SK-N-SH (cell line): ENCODE results near the gene ZBTB14. TPM values are rescaled to one million over a fixed set of nuclear protein-coding genes. Genes with fewer than 3 reads are reported as not detected.

Experiments
- CTCF ChIA-PET: fragments of 300-600, 350-600 bp; formaldehyde crosslinking; extraction: SDS; loops from one replicate; lab custom pipeline; 2021; lab: Yijun Ruan, JAX
- POLR2A ChIA-PET: fragments of 350-600 bp; sonication (Branson Sonifier 250); formaldehyde crosslinking; extraction: SDS; loops from one replicate; lab custom pipeline; 2020; ENCODE audit warnings: antibody characterized with exemption, inconsistent platforms; lab: Yijun Ruan, JAX
- DNase-seq: peaks from one replicate; pipeline ENCODE4 v3.0.0; 2012
- H2AFZ ChIP-seq: fragments of 200-600 bp; sonication (generic); 2 replicates; pipeline ENCODE4 v1.8.1; 2016; ENCODE audit warnings: antibody characterized with exemption, mild to moderate bottlenecking, low read depth
- H3F3A ChIP-seq: fragments of 200-600 bp; sonication (generic); replicated peaks from 2 replicates; pipeline ENCODE3; 2016; ENCODE audit warnings: antibody characterized with exemption, mild to moderate bottlenecking; ENCODE audit not compliant: insufficient read depth
- H3K27ac ChIP-seq, 2 experiments: fragments of 200-500 bp in 1 of 2; fragments of 200-600 bp in 1 of 2; sonication (Bioruptor generic) in 1 of 2; sonication (generic), shearing (Covaris generic) in 1 of 2; 2 replicates each; pipeline versions ENCODE4 v1.5.1 to v1.6.1; 2014 to 2016; ENCODE audit warnings: low read depth in 2 of 2, inconsistent platforms in 1 of 2, low read length in 1 of 2, mild to moderate bottlenecking in 1 of 2, mixed read lengths in 1 of 2
- H3K27me3 ChIP-seq: fragments of 200-600 bp; sonication (generic), shearing (Covaris generic); 2 replicates; pipeline ENCODE4 v1.6.1; 2016; ENCODE audit warnings: mixed run types; ENCODE audit not compliant: insufficient read depth
- H3K36me3 ChIP-seq, 2 experiments: fragments of 200-500 bp in 1 of 2; fragments of 200-600 bp in 1 of 2; sonication (Bioruptor generic) in 1 of 2; sonication (generic) in 1 of 2; replicated peaks in 1 of 2; 2 replicates each; pipeline versions ENCODE3 to v1.5.1; 2014 to 2016; ENCODE audit warnings: low read length in 1 of 2, mild to moderate bottlenecking in 1 of 2; ENCODE audit not compliant: insufficient read depth in 2 of 2, control insufficient read depth in 1 of 2
- H3K4me1 ChIP-seq, 2 experiments: fragments of 200-500 bp in 1 of 2; fragments of 200-600 bp in 1 of 2; sonication (Bioruptor generic) in 1 of 2; sonication (generic), shearing (Covaris generic) in 1 of 2; 2 replicates each; pipeline versions ENCODE4 v1.5.1 to v1.6.1; 2014 to 2016; ENCODE audit warnings: low read depth in 1 of 2, low read length in 1 of 2, mixed run types in 1 of 2; ENCODE audit not compliant: insufficient read depth in 2 of 2, control insufficient read depth in 1 of 2
- H3K4me2 ChIP-seq: fragments of 200-600 bp; sonication (generic), shearing (Covaris generic); 2 replicates; pipeline ENCODE4 v1.6.1; 2017; ENCODE audit warnings: mixed run types
- H3K4me3 ChIP-seq, 2 experiments: fragments of 200-500 bp in 1 of 2; fragments of 200-600 bp in 1 of 2; sonication (Bioruptor generic) in 1 of 2; sonication (generic), shearing (Covaris generic) in 1 of 2; 2 replicates each; pipeline versions ENCODE4 v1.5.1 to v1.8.1; 2014 to 2016; ENCODE audit warnings: low read depth in 2 of 2, inconsistent platforms in 1 of 2, low read length in 1 of 2, mild to moderate bottlenecking in 1 of 2, mixed read lengths in 1 of 2, moderate library complexity in 1 of 2
- H3K79me2 ChIP-seq: fragments of 200-600 bp; sonication (generic); 2 replicates; pipeline ENCODE4 v1.8.1; 2017; ENCODE audit warnings: mild to moderate bottlenecking; ENCODE audit not compliant: insufficient read depth
- H3K9ac ChIP-seq: fragments of 200-600 bp; sonication (generic); 2 replicates; pipeline ENCODE4 v1.6.1; 2017; ENCODE audit warnings: mixed run types
- H3K9me2 ChIP-seq: fragments of 200-600 bp; sonication (generic); 2 replicates; pipeline ENCODE4 v1.6.1; 2017; ENCODE audit warnings: mixed run types
- H3K9me3 ChIP-seq: fragments of 200-600 bp; sonication (generic); 2 replicates; pipeline ENCODE4 v1.6.1; 2017; ENCODE audit warnings: mixed run types, mild to moderate bottlenecking, moderate library complexity
- H4K20me1 ChIP-seq: fragments of 200-600 bp; sonication (generic); 2 replicates; pipeline ENCODE4 v1.6.1; 2017; ENCODE audit warnings: mild to moderate bottlenecking, mixed run types; ENCODE audit not compliant: insufficient read depth
- CTCF ChIP-seq: fragments of 200-600 bp; sonication (generic); IDR thresholded peaks from 2 replicates; pipeline ENCODE4 v1.6.1; 2017; ENCODE audit warnings: antibody characterized with exemption, mild to moderate bottlenecking, moderate library complexity
- EP300 ChIP-seq, 2 experiments: IDR thresholded peaks; 2 replicates each; pipeline versions ENCODE4 v1.4.0 to v1.6.1; 2012; ENCODE audit warnings: borderline replicate concordance in 1 of 2, low read depth in 1 of 2, low read length in 1 of 2
- FOSL2 ChIP-seq: IDR thresholded peaks from 2 replicates; pipeline ENCODE4 v1.4.0; 2012; ENCODE audit warnings: low read depth, mild to moderate bottlenecking, moderate library complexity, borderline replicate concordance
- FOXM1 ChIP-seq: IDR thresholded peaks from 2 replicates; pipeline ENCODE4 v1.4.0; 2012; ENCODE audit warnings: low read depth, mild to moderate bottlenecking
- GABPA ChIP-seq: IDR thresholded peaks from 2 replicates; pipeline ENCODE4 v1.4.0; 2012; ENCODE audit warnings: low read depth, mild to moderate bottlenecking
- JUND ChIP-seq: IDR thresholded peaks from 2 replicates; pipeline ENCODE4 v1.4.0; 2012
- MXI1 ChIP-seq: IDR thresholded peaks from 2 replicates; pipeline ENCODE4 v1.6.1; 2012; ENCODE audit warnings: mild to moderate bottlenecking, low read depth, low read length, improper control_type of control experiment
- NRF1 ChIP-seq: IDR thresholded peaks from 2 replicates; pipeline ENCODE4 v1.6.1; 2012; ENCODE audit warnings: low read depth, mild to moderate bottlenecking, low read length
- PBX3 ChIP-seq: IDR thresholded peaks from 2 replicates; pipeline ENCODE4; 2012
- RCOR1 ChIP-seq: fragments of 150-350 bp; IDR thresholded peaks from 2 replicates; pipeline ENCODE4 v1.6.1; 2017; ENCODE audit warnings: antibody characterized with exemption, low read length
- RFX5 ChIP-seq: IDR thresholded peaks from 2 replicates; pipeline ENCODE4 v1.6.1; 2012; ENCODE audit warnings: mild to moderate bottlenecking, improper control_type of control experiment, low read length
- TAF1 ChIP-seq: IDR thresholded peaks from 2 replicates; pipeline ENCODE4 v1.6.1; 2012; ENCODE audit warnings: low read depth, mild to moderate bottlenecking, low read length, moderate library complexity, borderline replicate concordance
- TCF12 ChIP-seq: IDR thresholded peaks from 2 replicates; pipeline ENCODE4 v1.4.0; 2012
- TEAD4 ChIP-seq: IDR thresholded peaks from 2 replicates; pipeline ENCODE4 v1.4.0; 2012; ENCODE audit warnings: mild to moderate bottlenecking, borderline replicate concordance; ENCODE audit not compliant: insufficient read depth
- YY1 ChIP-seq: IDR thresholded peaks from 2 replicates; pipeline ENCODE4 v1.4.0; 2012; ENCODE audit warnings: low read depth, mild to moderate bottlenecking
- WGBS: methylation state at CpG from one replicate; pipeline ENCODE4 v1.1.6; 2017; ENCODE audit warnings: low lambda C conversion rate; 5-methylcytosine and 5-hydroxymethylcytosine counted together
- polyA plus RNA-seq, 3 experiments: library from polyadenylated mRNA; depleted of rRNA; stranded (reverse); fragments of >200 nt; gene quantifications; 2 replicates each; pipeline ENCODE4 v1.2.3, GENCODE V29; 2012
- TF ChIP-seq, protein P1 (sequence below): IDR thresholded peaks from 2 replicates; pipeline ENCODE4 v1.4.0; 2012; ENCODE audit warnings: low read depth
- TF ChIP-seq, protein P2 (sequence below): fragments of 150-350 bp; IDR thresholded peaks from 2 replicates; pipeline ENCODE4 v1.6.1; 2017; ENCODE audit warnings: antibody characterized with exemption, low read length, low read depth, borderline replicate concordance

ZBTB14 gene
- polyA plus RNA-seq, 1 of the 3 experiments (the other 2 are of a cell fraction) = 4.6 TPM

GRCh38 chr18:5296706-5297320 lies 1.3 kb upstream of the ZBTB14 start:
- Histone ChIP-seq H3F3A (no peaks in the 10 kb centered on the region), H3K4me1 (peaks cover 0 to 7% of the 10 kb centered on the region in 2 experiments; a peak in 1 of 4 replicates), H3K4me2 (peak overlapping the region; percentile 97), H3K9me3 (no peaks in the 10 kb centered on the region), H3K4me3 (peak overlapping the region; percentile 78 to 83), H3K79me2 (peaks cover 12% of the 10 kb centered on the region; the same call in 1 of the 2 replicates), H3K36me3 (peaks cover 11 to 12% of the 10 kb centered on the region in 2 experiments), H4K20me1 (no peaks in the 10 kb centered on the region), H3K27me3 (peaks cover 4% of the 10 kb centered on the region; the same call in 1 of the 2 replicates)
- POLR2A ChIA-PET = interaction anchor here (4.2 kb wide), 1 partner anchor 59 kb away, joined by 30 read pairs; no protein-coding TSS in a partner anchor
- CTCF ChIA-PET = interaction anchor here (0.6 to 0.7 kb wide), 2 partner anchors 61 to 1509 kb away, joined by 3 read pairs; no protein-coding TSS in a partner anchor
- TF ChIP-seq, protein P1, sequence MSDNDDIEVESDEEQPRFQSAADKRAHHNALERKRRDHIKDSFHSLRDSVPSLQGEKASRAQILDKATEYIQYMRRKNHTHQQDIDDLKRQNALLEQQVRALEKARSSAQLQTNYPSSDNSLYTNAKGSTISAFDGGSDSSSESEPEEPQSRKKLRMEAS = peak; percentile 88
- no peak for TF ChIP-seq CTCF
- TF ChIP-seq YY1 = peak; percentile 69; the same call in 1 of the 2 replicates
- TF ChIP-seq, protein P2, sequence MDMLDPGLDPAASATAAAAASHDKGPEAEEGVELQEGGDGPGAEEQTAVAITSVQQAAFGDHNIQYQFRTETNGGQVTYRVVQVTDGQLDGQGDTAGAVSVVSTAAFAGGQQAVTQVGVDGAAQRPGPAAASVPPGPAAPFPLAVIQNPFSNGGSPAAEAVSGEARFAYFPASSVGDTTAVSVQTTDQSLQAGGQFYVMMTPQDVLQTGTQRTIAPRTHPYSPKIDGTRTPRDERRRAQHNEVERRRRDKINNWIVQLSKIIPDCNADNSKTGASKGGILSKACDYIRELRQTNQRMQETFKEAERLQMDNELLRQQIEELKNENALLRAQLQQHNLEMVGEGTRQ = no peak
- no peak for TF ChIP-seq EP300 (IDR thresholded peaks at IDR 0.05; ENCODE audit: borderline replicate concordance in 1 of 2, low read depth in 1 of 2, low read length in 1 of 2)
- TF ChIP-seq, all 33 proteins: peak for 2
- peak overlapping the region; percentile 86 for H3K9ac ChIP-seq
- H2AFZ ChIP-seq = peak overlapping the region; percentile 84
- peak overlapping the region; percentile 86 to 92 for H3K27ac ChIP-seq
- peak; percentile 72 for DNase-seq
- no peaks in the 10 kb centered on the region for H3K9me2 ChIP-seq
- 16% methylated on average over 21 of the region's 36 CpGs for WGBS

- H2AFZ ChIP-seq = peak overlapping the region; percentile 84
- ChIA-PET CTCF (interaction anchor here (0.7 to 1.4 kb wide), 2 partner anchors 37 to 60 kb away, joined by 3 read pairs; no protein-coding TSS in a partner anchor), POLR2A (interaction anchor here (0.6 to 4.2 kb wide), 2 partner anchors 58 to 1673 kb away, joined by 3 to 30 read pairs; no protein-coding TSS in a partner anchor)
- H3K9ac ChIP-seq = peak overlapping the region; percentile 86
- WGBS = 2% methylated on average over 24 of the region's 95 CpGs
- no peaks in the 10 kb centered on the region for H3K9me3 ChIP-seq
- H3K9me2 ChIP-seq = no peaks in the 10 kb centered on the region
- H3K27ac ChIP-seq = peak overlapping the region; percentile 86 to 96
- H4K20me1 ChIP-seq = no peaks in the 10 kb centered on the region
- H3K27me3 ChIP-seq = peaks cover 4% of the 10 kb centered on the region; the same call in 1 of the 2 replicates
- peak overlapping the region; percentile 78 to 83 for H3K4me3 ChIP-seq
- H3K4me2 ChIP-seq = peak overlapping the region; percentile 97
- DNase-seq = peak; percentile 94
- peaks cover 18% of the 10 kb centered on the region in 2 experiments for H3K36me3 ChIP-seq
- H3F3A ChIP-seq = no peaks in the 10 kb centered on the region
- H3K79me2 ChIP-seq = peaks cover 12% of the 10 kb centered on the region; the same call in 1 of the 2 replicates
- H3K4me1 ChIP-seq = peaks cover 0 to 7% of the 10 kb centered on the region in 2 experiments; a peak in 1 of 4 replicates
- TF ChIP-seq PBX3 = no peak
- peak; percentile 18; the same call in 1 of the 2 replicates for TF ChIP-seq MXI1
- no peak; the same call in 1 of the 2 replicates for TF ChIP-seq TAF1
- no peak for TF ChIP-seq EP300 (IDR thresholded peaks at IDR 0.05; ENCODE audit: borderline replicate concordance in 1 of 2, low read depth in 1 of 2, low read length in 1 of 2)
- TF ChIP-seq FOXM1 = no peak
- no peak for TF ChIP-seq FOSL2
- TF ChIP-seq TCF12 = no peak
- TF ChIP-seq JUND = no peak
- no peak for TF ChIP-seq GABPA
- 0 out of 2 replicates have a peak, but pooled peaks have one; percentile 29 for TF ChIP-seq RCOR1
- no peak for TF ChIP-seq TEAD4
- TF ChIP-seq NRF1 = peak; percentile 86
- TF ChIP-seq CTCF = no peak
- no peak for TF ChIP-seq RFX5
These were observed 617 bp upstream of the ZBTB14 start for GRCh38 chr18:5295981-5296705.
